ENCODE measurements around the gene REST.

- no peak for TF ChIP-seq MYC (IDR thresholded peaks at IDR 0.05; ENCODE audit: low read depth, low read length)
- TF ChIP-seq CTCF (IDR thresholded peaks at IDR 0.05; ENCODE audit: low read depth, low read length) = no peak
- no peak for TF ChIP-seq MAX (IDR thresholded peaks at IDR 0.05; ENCODE audit: low read depth, low read length)
- TF ChIP-seq POLR2A (IDR thresholded peaks at IDR 0.05; ENCODE audit: extremely low read depth, insufficient read length) = no peak
These were observed 1.9 kb upstream of the REST start for GRCh38 chr4:56905796-56906195.

All from NB4 (cell line).